IMR-90 (cell line): ENCODE data around the gene HSPB6. TPM values are rescaled to one million over a fixed set of nuclear protein-coding genes. Genes with fewer than 3 reads are reported as not detected.

Source experiments
- ATAC-seq: fragments of 200-7000 bp; cut with Tn5 transposase; 2 replicates; pipeline ENCODE4 v1.9.1; 2020; ENCODE audit warnings: low read depth, mild to moderate bottlenecking, moderate library complexity
- BruUV-seq: library from RNA; stranded (reverse); fragments of 400-500 nt; replicated peaks from 2 replicates; lab custom pipeline; 2021; lab: Mats Ljungman, UMichigan
- CTCF ChIA-PET: fragments of 300-600 bp; formaldehyde crosslinking; extraction: SDS; loops from one replicate; lab custom pipeline; 2021; ENCODE audit warnings: antibody characterized with exemption; lab: Yijun Ruan, JAX
- POLR2A ChIA-PET: fragments of 300-600 bp; sonication (Branson Sonifier 250); formaldehyde crosslinking; loops from one replicate; lab custom pipeline; 2022; ENCODE audit warnings: antibody characterized with exemption; ENCODE audit not compliant: unreplicated experiment; lab: Charles Lee
- DNase-seq: peaks from one replicate; pipeline ENCODE4 v3.0.0; 2013
- H2AFZ ChIP-seq: replicated peaks from 2 replicates; pipeline ENCODE3; 2013; ENCODE audit warnings: low read length, mild to moderate bottlenecking; ENCODE audit not compliant: poor library complexity
- H2AK5ac ChIP-seq: 2 replicates; pipeline ENCODE4 v1.6.1; 2013; ENCODE audit warnings: low read depth, low read length, inconsistent platforms
- H2AK9ac ChIP-seq: replicated peaks from 2 replicates; pipeline ENCODE3; 2013; ENCODE audit warnings: mild to moderate bottlenecking, low read depth, low read length, moderate library complexity; ENCODE audit not compliant: poor library complexity
- H2BK120ac ChIP-seq: 2 replicates; pipeline ENCODE4 v1.6.1; 2013; ENCODE audit warnings: low read depth, low read length, inconsistent platforms
- H2BK15ac ChIP-seq: 3 replicates; pipeline ENCODE4 v1.6.1; 2013; ENCODE audit warnings: low read depth, low read length, inconsistent platforms
- H2BK20ac ChIP-seq: 2 replicates; pipeline ENCODE4 v1.6.1; 2013; ENCODE audit warnings: low read depth, mild to moderate bottlenecking, inconsistent platforms, low read length, moderate library complexity
- H2BK5ac ChIP-seq: 2 replicates; pipeline ENCODE4 v1.6.1; 2013; ENCODE audit warnings: mild to moderate bottlenecking, low read depth, low read length, inconsistent platforms; ENCODE audit not compliant: poor library complexity, severe bottlenecking
- H3K14ac ChIP-seq: replicated peaks from 2 replicates; pipeline ENCODE4 v1.6.1; 2013; ENCODE audit warnings: low read depth, low read length, inconsistent platforms
- H3K18ac ChIP-seq: 2 replicates; pipeline ENCODE4 v1.6.1; 2013; ENCODE audit warnings: low read depth, low read length, control low read depth
- H3K23ac ChIP-seq: 2 replicates; pipeline ENCODE4 v1.6.1; 2013; ENCODE audit warnings: low read depth, low read length, inconsistent platforms
- H3K27ac ChIP-seq: 2 replicates; pipeline ENCODE4 v1.5.1; 2013; ENCODE audit warnings: mild to moderate bottlenecking, control low read depth, low read length; ENCODE audit not compliant: insufficient read depth
- H3K27me3 ChIP-seq: 2 replicates; pipeline ENCODE4 v1.6.1; 2013; ENCODE audit warnings: low read length; ENCODE audit not compliant: control insufficient read depth, insufficient read depth
- H3K36me3 ChIP-seq: 2 replicates; pipeline ENCODE4 v1.6.1; 2013; ENCODE audit warnings: low read length, mixed read lengths; ENCODE audit not compliant: control insufficient read depth, insufficient read depth
- H3K4ac ChIP-seq: 2 replicates; pipeline ENCODE4 v1.6.1; 2013; ENCODE audit warnings: low read depth, low read length, inconsistent platforms
- H3K4me1 ChIP-seq: 2 replicates; pipeline ENCODE4 v1.6.1; 2013; ENCODE audit warnings: low read length, mixed read lengths; ENCODE audit not compliant: control insufficient read depth, insufficient read depth
- H3K4me2 ChIP-seq: 2 replicates; pipeline ENCODE4 v1.6.1; 2013; ENCODE audit warnings: low read depth, mild to moderate bottlenecking, control low read depth, low read length, moderate library complexity
- H3K4me3 ChIP-seq: 2 replicates; pipeline ENCODE4 v1.5.1; 2013; ENCODE audit warnings: low read depth, mild to moderate bottlenecking, control low read depth, low read length, moderate library complexity; ENCODE audit not compliant: insufficient read depth
- H3K56ac ChIP-seq: 2 replicates; pipeline ENCODE4 v1.6.1; 2013; ENCODE audit warnings: low read length, inconsistent platforms; ENCODE audit not compliant: insufficient read depth; ENCODE audit errors: extremely low read depth
- H3K79me1 ChIP-seq, 2 experiments: 2 replicates each; pipeline ENCODE4 v1.6.1; 2013; ENCODE audit warnings: low read length in 2 of 2, inconsistent platforms in 1 of 2, low read depth in 1 of 2
- H3K9ac ChIP-seq: 2 replicates; pipeline ENCODE4 v1.6.1; 2013; ENCODE audit warnings: low read depth, low read length, control low read depth
- H3K9me1 ChIP-seq: 2 replicates; pipeline ENCODE4 v1.6.1; 2013; ENCODE audit warnings: low read length, inconsistent platforms; ENCODE audit not compliant: insufficient read depth
- H3K9me3 ChIP-seq: 2 replicates; pipeline ENCODE4 v1.6.1; 2013; ENCODE audit warnings: low read length; ENCODE audit not compliant: control insufficient read depth, insufficient read depth
- H4K20me1 ChIP-seq: 2 replicates; pipeline ENCODE4 v1.6.1; 2013; ENCODE audit warnings: low read length, inconsistent platforms; ENCODE audit not compliant: insufficient read depth
- H4K5ac ChIP-seq: 2 replicates; pipeline ENCODE4 v1.6.1; 2013; ENCODE audit warnings: mild to moderate bottlenecking, low read depth, low read length, control low read depth
- H4K8ac ChIP-seq, 2 experiments: 2 replicates each; pipeline ENCODE4 v1.6.1; 2013; ENCODE audit warnings: low read depth in 2 of 2, low read length in 2 of 2, control low read depth in 1 of 2, inconsistent platforms in 1 of 2
- H4K91ac ChIP-seq: 2 replicates; pipeline ENCODE4 v1.6.1; 2013; ENCODE audit warnings: low read depth, low read length, inconsistent platforms; ENCODE audit not compliant: insufficient read depth
- BHLHE40 ChIP-seq: fragments of 150-350 bp; IDR thresholded peaks from 2 replicates; pipeline ENCODE4 v1.6.1; 2016; ENCODE audit warnings: mild to moderate bottlenecking, low read depth, low read length
- CEBPB ChIP-seq: IDR thresholded peaks from 2 replicates; pipeline ENCODE4 v1.6.1; 2012; ENCODE audit warnings: low read depth, low read length, improper control_type of control experiment
- CHD1 ChIP-seq: IDR thresholded peaks from 2 replicates; pipeline ENCODE4 v1.6.1; 2012; ENCODE audit warnings: low read depth, low read length, improper control_type of control experiment
- CTCF ChIP-seq: conservative IDR thresholded peaks from 2 replicates; pipeline ENCODE4 v1.5.1; 2012; ENCODE audit warnings: mild to moderate bottlenecking, low read depth, low read length, improper control_type of control experiment
- FOS ChIP-seq: fragments of 150-350 bp; IDR thresholded peaks from 2 replicates; pipeline ENCODE4 v1.6.1; 2016; ENCODE audit warnings: low read depth, low read length
- MAFK ChIP-seq: IDR thresholded peaks from 2 replicates; pipeline ENCODE4 v1.6.1; 2012; ENCODE audit warnings: low read depth, low read length, improper control_type of control experiment
- MAZ ChIP-seq: IDR thresholded peaks from 2 replicates; pipeline ENCODE4 v1.6.1; 2012; ENCODE audit warnings: low read depth, mild to moderate bottlenecking, low read length, improper control_type of control experiment, moderate library complexity, borderline replicate concordance
- MXI1 ChIP-seq: IDR thresholded peaks from 2 replicates; pipeline ENCODE4 v1.6.1; 2012; ENCODE audit warnings: low read depth, mild to moderate bottlenecking, low read length, moderate library complexity, borderline replicate concordance
- NFE2L2 ChIP-seq: fragments of 150-350 bp; IDR thresholded peaks from 2 replicates; pipeline ENCODE4 v1.6.1; 2016; ENCODE audit warnings: low read depth, mild to moderate bottlenecking, low read length
- POLR2A ChIP-seq: IDR thresholded peaks from 2 replicates; pipeline ENCODE4 v1.6.1; 2012; ENCODE audit warnings: mild to moderate bottlenecking, low read depth, low read length
- RAD21 ChIP-seq: IDR thresholded peaks from 2 replicates; pipeline ENCODE4 v1.6.1; 2012; ENCODE audit warnings: low read length, improper control_type of control experiment
- RCOR1 ChIP-seq: IDR thresholded peaks from 2 replicates; pipeline ENCODE4 v1.6.1; 2012; ENCODE audit warnings: mild to moderate bottlenecking, low read length, improper control_type of control experiment; ENCODE audit not compliant: insufficient replicate concordance
- RFX5 ChIP-seq: IDR thresholded peaks from 2 replicates; pipeline ENCODE4 v1.8.0; 2012; ENCODE audit warnings: low read depth, mild to moderate bottlenecking, low read length, moderate library complexity
- SMC3 ChIP-seq: fragments of 150-350 bp; IDR thresholded peaks from 2 replicates; pipeline ENCODE4 v1.6.1; 2016; ENCODE audit warnings: low read depth, mild to moderate bottlenecking, antibody characterized with exemption, low read length, moderate library complexity
- USF2 ChIP-seq: fragments of 150-350 bp; IDR thresholded peaks from 2 replicates; pipeline ENCODE4 v1.6.1; 2017; ENCODE audit warnings: mild to moderate bottlenecking, antibody characterized with exemption, low read length, low read depth
- WGBS, 2 experiments: methylation state at CpG; one replicate each; pipeline versions ENCODE4 v1.1.5 to v1.1.7; 2013; ENCODE audit warnings: missing lambda C conversion rate in 2 of 2; ENCODE audit not compliant: insufficient read length in 1 of 2; ENCODE audit errors: extremely low coverage in 2 of 2; 5-methylcytosine and 5-hydroxymethylcytosine counted together
- dilution Hi-C: fragments of 300-500 bp; cut with HindIII; formaldehyde crosslinking; loops from one replicate; pipeline ENCODE4 v1.14.3; 2018; ENCODE audit warnings: low sequenced_read_pairs; ENCODE audit not compliant: unreplicated experiment
- in situ Hi-C: fragments of 300-500 bp; cut with MboI; formaldehyde crosslinking; loops from 3 replicates; pipeline ENCODE4 v1.14.3; 2019; ENCODE audit warnings: low sequenced_read_pairs, inconsistent platforms, mixed read lengths
- intact Hi-C: fragments of 100-400 bp; cut with micrococcal nuclease; formaldehyde crosslinking; loops from 2 replicates; pipeline ENCODE4 v1.10.0; 2022
- polyA plus RNA-seq, 3 experiments: library from polyadenylated mRNA; depleted of rRNA; stranded (reverse); fragments of >200 nt; gene quantifications; 2 replicates each; pipeline ENCODE4 v1.2.3, GENCODE V29; 2012; ENCODE audit warnings: low replicate concordance in 1 of 3
- total RNA-seq: library from RNA; depleted of rRNA; stranded (reverse); fragments of >200 nt; gene quantifications from 2 replicates; pipeline ENCODE4 v1.2.3, GENCODE V29; 2012
- TF ChIP-seq, protein P1 (sequence below): fragments of 150-350 bp; IDR thresholded peaks from 2 replicates; pipeline ENCODE4 v1.6.1; 2016; ENCODE audit warnings: low read depth, mild to moderate bottlenecking, low read length, moderate library complexity, borderline replicate concordance

Gene HSPB6
- total and polyA plus RNA-seq, 2 of the 4 experiments (the other 2 are of a cell fraction) = 5.7 to 206 TPM

DNA sequence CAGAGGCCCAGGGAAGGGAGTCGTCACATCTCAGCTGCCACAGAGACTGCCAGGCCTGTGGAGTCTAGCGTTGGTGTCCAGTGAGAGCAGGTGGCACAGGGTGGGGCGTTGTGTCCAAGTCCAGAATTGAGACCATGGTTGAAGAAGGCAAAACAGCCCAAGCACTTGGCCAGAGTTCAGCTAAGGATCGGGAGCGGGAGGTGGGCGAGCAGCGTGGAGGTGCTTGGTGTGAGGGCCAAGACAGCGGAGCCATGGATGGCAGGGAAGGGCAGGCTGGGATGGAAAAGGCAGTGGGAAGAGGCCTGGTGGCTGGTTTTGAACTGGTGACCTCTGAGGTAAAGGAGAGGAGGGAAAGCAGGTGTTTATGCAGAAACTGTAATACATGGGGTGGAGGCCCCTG is 22.6 kb downstream of the HSPB6 start:
- Histone ChIP-seq H3K4me2 (no peak overlapping the region), H3K27ac (no peak overlapping the region), H3K79me1 (peaks cover 0 to 20% of the 10 kb centered on the region in 2 experiments; a peak in 3 of 4 replicates), H3K9ac (no peak overlapping the region), H4K8ac (no peak overlapping the region), H2BK15ac (no peak overlapping the region), H3K56ac (no peak overlapping the region), H2BK120ac (no peak overlapping the region), H3K14ac (no peak overlapping the region), H2AK5ac (no peak overlapping the region), H4K91ac (no peak overlapping the region), H3K9me3 (no peaks in the 10 kb centered on the region), H4K5ac (no peak overlapping the region), H3K4me3 (no peak overlapping the region), H3K4me1 (no peaks in the 10 kb centered on the region), H4K20me1 (peaks cover 9% of the 10 kb centered on the region), H2AFZ (no peak overlapping the region), H3K36me3 (peaks cover 87% of the 10 kb centered on the region), H2AK9ac (no peak overlapping the region), H2BK5ac (no peak overlapping the region), H3K9me1 (no peaks in the 10 kb centered on the region), H3K4ac (no peak overlapping the region), H3K18ac (no peak overlapping the region), H2BK20ac (no peak overlapping the region), H3K23ac (no peak overlapping the region), H3K27me3 (no peaks in the 10 kb centered on the region)
- dilution Hi-C loops (no loop called here), in situ Hi-C loops (no loop called here), intact Hi-C loops (no loop called here)
- no peak for ATAC-seq
- 97% methylated on average over 6 of the region's 8 CpGs; no CpG with 5 or more reads in 1 of the 2 experiments for WGBS, 2 experiments
- ChIA-PET POLR2A (no interaction called here), CTCF (interaction anchor here (0.6 kb wide), 2 partner anchors 85 to 153 kb away, joined by 3 read pairs; no protein-coding TSS in a partner anchor)
- no TSS peak for BruUV-seq
- TF ChIP-seq BHLHE40 = no peak
- no peak for TF ChIP-seq MAZ
- no peak for TF ChIP-seq MXI1
- TF ChIP-seq SMC3 = no peak
- TF ChIP-seq FOS = no peak
- no peak for TF ChIP-seq RCOR1
- no peak for TF ChIP-seq RFX5
- TF ChIP-seq, protein P1, sequence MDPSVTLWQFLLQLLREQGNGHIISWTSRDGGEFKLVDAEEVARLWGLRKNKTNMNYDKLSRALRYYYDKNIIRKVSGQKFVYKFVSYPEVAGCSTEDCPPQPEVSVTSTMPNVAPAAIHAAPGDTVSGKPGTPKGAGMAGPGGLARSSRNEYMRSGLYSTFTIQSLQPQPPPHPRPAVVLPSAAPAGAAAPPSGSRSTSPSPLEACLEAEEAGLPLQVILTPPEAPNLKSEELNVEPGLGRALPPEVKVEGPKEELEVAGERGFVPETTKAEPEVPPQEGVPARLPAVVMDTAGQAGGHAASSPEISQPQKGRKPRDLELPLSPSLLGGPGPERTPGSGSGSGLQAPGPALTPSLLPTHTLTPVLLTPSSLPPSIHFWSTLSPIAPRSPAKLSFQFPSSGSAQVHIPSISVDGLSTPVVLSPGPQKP = no peak
- no peak for TF ChIP-seq MAFK
- no peak for TF ChIP-seq CHD1
- no peak for TF ChIP-seq CTCF
- no peak for TF ChIP-seq RAD21
- no peak for TF ChIP-seq POLR2A
- no peak for TF ChIP-seq CEBPB
- TF ChIP-seq NFE2L2 = no peak
- TF ChIP-seq USF2 = no peak
- no peak for DNase-seq
